Trophoblast cell (in vitro differentiated cells and primary cell): ENCODE measurements around the gene BMERB1.
"Not testable (repeated sequence)": the region's sequence is repeated elsewhere in the genome, so short reads cannot be mapped to it uniquely, and the experiment has no call there.

Experiments
- DNase-seq, 2 donors: peaks; one replicate each; pipeline ENCODE4 v3.0.0-alpha.2; 2016
- H2AFZ ChIP-seq: 2 replicates; pipeline ENCODE4 v1.6.1; 2013; ENCODE audit warnings: low read length, moderate library complexity, mild to moderate bottlenecking; ENCODE audit not compliant: insufficient read depth, poor library complexity
- H2AK5ac ChIP-seq: 2 replicates; pipeline ENCODE4 v1.6.1; 2013; ENCODE audit warnings: mild to moderate bottlenecking, low read length
- H2BK120ac ChIP-seq: 2 replicates; pipeline ENCODE4 v1.6.1; 2013; ENCODE audit warnings: low read length, mild to moderate bottlenecking, moderate library complexity; ENCODE audit not compliant: insufficient read depth, poor library complexity
- H2BK12ac ChIP-seq: 2 replicates; pipeline ENCODE4 v1.6.1; 2013; ENCODE audit warnings: mild to moderate bottlenecking, low read length, moderate library complexity
- H2BK5ac ChIP-seq: 2 replicates; pipeline ENCODE4 v1.6.1; 2013; ENCODE audit warnings: low read length, low read depth, moderate library complexity, mild to moderate bottlenecking; ENCODE audit not compliant: poor library complexity
- H3K14ac ChIP-seq: 2 replicates; pipeline ENCODE4 v1.6.1; 2013; ENCODE audit warnings: mild to moderate bottlenecking, low read length
- H3K18ac ChIP-seq: 2 replicates; pipeline ENCODE4 v1.6.1; 2013; ENCODE audit warnings: mild to moderate bottlenecking, low read length
- H3K23ac ChIP-seq: 2 replicates; pipeline ENCODE4 v1.6.1; 2013; ENCODE audit warnings: low read length
- H3K27ac ChIP-seq: 2 replicates; pipeline ENCODE4 v1.5.1; 2013; ENCODE audit warnings: low read depth, mild to moderate bottlenecking, inconsistent platforms, low read length, moderate library complexity
- H3K27me3 ChIP-seq: 2 replicates; pipeline ENCODE4 v1.6.1; 2013; ENCODE audit warnings: inconsistent platforms, mild to moderate bottlenecking, low read length, moderate library complexity; ENCODE audit not compliant: insufficient read depth
- H3K36me3 ChIP-seq, 2 experiments: 1 replicate in 1 of 2; 2 replicates in 1 of 2; pipeline ENCODE4 v1.6.1; 2013; ENCODE audit warnings: low read length in 2 of 2, mild to moderate bottlenecking in 2 of 2, moderate library complexity in 1 of 2; ENCODE audit not compliant: insufficient read depth in 2 of 2, control insufficient read depth in 1 of 2
- H3K4ac ChIP-seq: 2 replicates; pipeline ENCODE4 v1.6.1; 2013; ENCODE audit warnings: low read depth, mild to moderate bottlenecking, low read length, moderate library complexity
- H3K4me1 ChIP-seq, 2 experiments: 1 replicate in 1 of 2; 2 replicates in 1 of 2; pipeline ENCODE4 v1.6.1; 2013; ENCODE audit warnings: low read length in 2 of 2, mild to moderate bottlenecking in 2 of 2, moderate library complexity in 1 of 2; ENCODE audit not compliant: insufficient read depth in 2 of 2, control insufficient read depth in 1 of 2
- H3K4me2 ChIP-seq: 2 replicates; pipeline ENCODE4 v1.6.1; 2013; ENCODE audit warnings: inconsistent platforms, mild to moderate bottlenecking, low read length, moderate library complexity
- H3K4me3 ChIP-seq: 2 replicates; pipeline ENCODE4 v1.5.1; 2013; ENCODE audit warnings: mild to moderate bottlenecking, low read depth, low read length, inconsistent platforms
- H3K79me1 ChIP-seq: one replicate; pipeline ENCODE4 v1.6.1; 2013; ENCODE audit warnings: low read length
- H3K79me2 ChIP-seq: 2 replicates; pipeline ENCODE4 v1.6.1; 2013; ENCODE audit warnings: low read length, mild to moderate bottlenecking; ENCODE audit not compliant: control insufficient read depth, insufficient read depth, poor library complexity
- H3K9ac ChIP-seq: 2 replicates; pipeline ENCODE4 v1.6.1; 2013; ENCODE audit warnings: mild to moderate bottlenecking, low read length
- H3K9me3 ChIP-seq: 2 replicates; pipeline ENCODE4 v1.6.1; 2013; ENCODE audit warnings: low read depth, mild to moderate bottlenecking, control low read depth, inconsistent platforms, low read length; ENCODE audit not compliant: insufficient read depth
- H4K12ac ChIP-seq: 2 replicates; pipeline ENCODE4 v1.6.1; 2013; ENCODE audit warnings: low read depth, mild to moderate bottlenecking, low read length, moderate library complexity
- H4K8ac ChIP-seq: 2 replicates; pipeline ENCODE4 v1.6.1; 2013; ENCODE audit warnings: low read depth, mild to moderate bottlenecking, low read length, moderate library complexity
- H4K91ac ChIP-seq: one replicate; pipeline ENCODE4 v1.6.1; 2013; ENCODE audit warnings: low read depth, mild to moderate bottlenecking, low read length, moderate library complexity
- WGBS: extraction: QIAGEN DNeasy Blood & Tissue Kit; methylation state at CpG from one replicate; pipeline ENCODE4 v1.1.7; 2013; ENCODE audit warnings: missing lambda C conversion rate; ENCODE audit not compliant: insufficient read length, insufficient coverage; ENCODE audit errors: extremely low coverage; 5-methylcytosine and 5-hydroxymethylcytosine counted together

Gene BMERB1

DNA sequence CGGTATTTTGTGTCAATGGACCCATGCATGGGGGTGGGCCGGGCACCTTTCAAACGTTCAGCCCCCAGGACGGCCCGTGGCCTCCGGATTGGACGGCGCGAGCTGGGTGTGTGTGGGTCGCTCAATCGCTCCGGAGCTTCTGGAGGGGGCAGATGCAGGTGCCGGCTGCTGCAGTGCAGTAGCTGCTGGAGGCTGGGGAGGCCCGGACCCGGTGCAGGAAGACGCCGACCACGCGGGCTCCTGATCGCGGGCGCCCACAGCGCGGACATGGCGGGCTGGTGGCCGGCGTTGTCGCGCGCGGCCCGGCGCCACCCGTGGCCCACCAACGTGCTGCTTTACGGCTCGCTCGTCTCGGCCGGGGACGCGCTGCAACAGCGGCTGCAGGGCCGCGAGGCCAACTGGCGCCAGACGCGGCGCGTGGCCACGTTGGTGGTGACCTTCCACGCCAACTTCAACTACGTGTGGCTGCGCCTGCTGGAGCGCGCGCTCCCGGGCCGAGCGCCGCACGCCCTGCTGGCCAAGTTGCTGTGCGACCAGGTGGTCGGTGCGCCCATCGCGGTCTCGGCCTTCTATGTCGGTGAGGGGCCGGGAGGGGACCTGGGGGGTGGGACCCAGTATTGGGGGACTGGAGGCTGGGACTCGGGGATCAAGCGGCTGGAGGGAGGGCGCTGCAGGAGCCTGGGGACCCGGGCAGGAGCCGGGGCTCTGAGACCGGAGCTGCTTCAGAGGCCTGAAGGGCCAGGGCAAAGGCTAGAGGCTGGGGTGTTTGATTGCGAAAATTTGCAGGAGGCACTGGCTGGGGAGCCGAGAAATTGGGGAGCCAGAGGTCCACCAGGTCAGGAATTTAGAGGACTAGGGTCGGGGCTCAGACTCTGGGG lies 38.5 kb upstream of the BMERB1 start, which contains the start of gene MPV17L:
Gene MPV17L (plus strand): TSS at position 124 of the 878 bp plus-strand sequence. CDS start 144 bp downstream, at position 268.
- H3K18ac ChIP-seq, H2BK120ac ChIP-seq, DNase-seq, H3K27me3 ChIP-seq, H3K9me3 ChIP-seq, H3K9ac ChIP-seq, H2BK5ac ChIP-seq, H3K4me1 ChIP-seq, H3K27ac ChIP-seq, H3K23ac ChIP-seq, H3K4ac ChIP-seq, H4K91ac ChIP-seq, H3K36me3 ChIP-seq, H3K79me2 ChIP-seq, H2BK12ac ChIP-seq, H2AK5ac ChIP-seq, H4K12ac ChIP-seq, H4K8ac ChIP-seq, H3K79me1 ChIP-seq: not testable (repeated sequence)
- peak within 1 kb of the TSS; percentile 63 for H3K4me2 ChIP-seq
- peak within 1 kb of the TSS; percentile 67 for H3K4me3 ChIP-seq
- H3K14ac ChIP-seq = peak within 1 kb of the TSS; percentile 25
- peak within 1 kb of the TSS; percentile 30 for H2AFZ ChIP-seq
- no CpG with 5 or more reads among the region's 79 CpGs for WGBS

DNA sequence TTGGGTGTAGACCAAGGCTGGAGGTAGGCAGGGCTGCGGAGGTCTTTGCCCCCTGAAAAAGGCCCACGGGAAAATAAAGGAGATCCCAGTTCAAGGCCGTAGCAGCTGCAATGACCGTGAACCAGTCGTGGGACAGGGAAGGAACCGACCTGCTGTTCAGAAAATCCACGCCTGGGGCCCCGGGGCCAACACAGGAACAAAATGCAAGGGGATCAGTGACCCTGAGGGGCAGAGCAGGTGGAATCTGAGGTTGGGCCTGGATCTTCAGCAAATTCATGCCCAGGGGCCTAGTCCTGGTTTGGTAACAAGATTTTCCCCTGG lies 37.9 kb upstream of the BMERB1 start:
- not testable (repeated sequence) for H4K8ac ChIP-seq, H2BK120ac ChIP-seq, DNase-seq, H3K4me2 ChIP-seq, H3K27ac ChIP-seq, H3K9me3 ChIP-seq, H2AK5ac ChIP-seq, H3K36me3 ChIP-seq, H3K4ac ChIP-seq, H3K23ac ChIP-seq, H2BK12ac ChIP-seq, H3K27me3 ChIP-seq, H3K4me3 ChIP-seq, H3K9ac ChIP-seq, H4K91ac ChIP-seq, H3K79me2 ChIP-seq, H3K18ac ChIP-seq, H3K14ac ChIP-seq, H2AFZ ChIP-seq, H2BK5ac ChIP-seq, H3K79me1 ChIP-seq, H4K12ac ChIP-seq, H3K4me1 ChIP-seq
- no CpG with 5 or more reads among the region's 8 CpGs for WGBS

DNA sequence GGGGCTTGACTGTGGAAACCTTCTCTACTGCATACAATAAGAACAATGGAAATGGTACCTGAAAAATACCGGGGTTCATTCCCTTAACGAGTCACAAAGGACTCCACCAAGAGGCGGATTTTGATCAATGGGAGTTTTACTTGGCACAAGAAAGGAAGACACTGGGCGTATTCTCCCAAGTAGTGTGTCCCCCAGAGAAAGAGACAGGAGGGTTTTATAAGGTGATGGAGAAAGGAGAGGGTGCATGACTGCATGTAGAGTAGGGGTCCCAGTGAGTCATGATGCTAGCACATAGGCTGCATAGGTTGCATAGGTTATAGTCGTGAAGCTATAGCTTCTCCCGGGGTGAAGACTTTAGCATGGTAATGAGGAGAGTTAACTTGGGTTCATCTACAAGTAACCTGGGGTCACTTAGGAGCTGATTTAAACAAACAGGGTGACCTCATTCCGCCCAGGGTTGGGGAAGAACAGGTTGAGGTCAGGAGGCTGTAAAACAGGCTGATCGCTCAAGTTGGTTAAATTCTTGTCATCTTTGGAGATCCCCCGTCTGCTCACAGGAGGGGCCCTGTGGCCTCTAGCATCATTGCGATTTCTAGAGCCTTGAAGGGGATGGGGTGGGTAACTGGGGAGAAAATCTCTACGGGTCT lies 37.3 kb upstream of the BMERB1 start:
- Histone ChIP-seq H3K4ac (no peak overlapping the region), H3K27me3 (no peaks in the 10 kb centered on the region)
- no CpG with 5 or more reads among the region's 11 CpGs for WGBS

DNA sequence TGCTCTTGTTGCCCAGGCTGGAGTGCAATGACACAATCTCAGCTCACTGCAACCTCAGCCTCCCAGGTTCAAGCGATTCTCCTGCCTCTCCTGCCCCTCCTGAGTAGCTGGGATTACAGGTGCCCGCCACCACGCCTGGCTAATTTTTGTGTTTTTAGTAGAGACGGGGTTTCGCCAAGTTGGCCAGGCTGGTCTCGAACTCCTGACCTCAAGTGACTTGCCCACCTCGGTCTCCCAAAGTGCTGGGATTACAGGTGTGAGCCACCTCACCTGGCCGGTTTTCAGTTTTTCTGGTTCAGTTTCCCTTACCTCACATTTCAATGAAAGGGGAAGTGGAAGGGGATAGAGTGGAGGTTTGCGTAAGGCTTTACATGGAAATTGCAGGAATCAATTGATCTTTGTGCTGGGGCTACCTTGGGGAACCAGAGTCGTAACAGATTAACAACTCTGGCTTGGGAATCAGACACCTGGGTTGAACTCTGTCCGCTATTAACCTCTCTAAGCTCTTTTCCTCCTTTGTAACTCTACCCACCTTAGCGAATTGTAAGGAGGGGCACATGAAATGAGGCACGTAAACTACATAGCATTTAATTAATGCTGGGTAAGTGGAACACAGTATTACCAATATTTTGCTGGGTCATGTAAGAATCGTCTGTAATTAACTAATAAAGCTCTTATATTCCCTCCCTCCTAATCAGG lies 35.6 kb upstream of the BMERB1 start:
- H4K12ac ChIP-seq = no peak overlapping the region
- no peak overlapping the region for H4K91ac ChIP-seq
- no peak overlapping the region for H2BK12ac ChIP-seq
- no peak overlapping the region for H3K27ac ChIP-seq
- H3K18ac ChIP-seq = no peak overlapping the region
- H3K4me3 ChIP-seq = no peak overlapping the region
- H3K4me2 ChIP-seq = no peak overlapping the region
- H2BK5ac ChIP-seq = no peak overlapping the region
- no peaks in the 10 kb centered on the region for H3K79me1 ChIP-seq
- no peak overlapping the region for H3K14ac ChIP-seq
- no peak overlapping the region for H3K4ac ChIP-seq
- peaks cover 0 to 5% of the 10 kb centered on the region in 2 experiments for H3K4me1 ChIP-seq
- peaks cover 3% of the 10 kb centered on the region for H3K9me3 ChIP-seq
- no peak overlapping the region for H3K23ac ChIP-seq
- H2AFZ ChIP-seq = no peak overlapping the region
- no peak overlapping the region for H2AK5ac ChIP-seq
- H4K8ac ChIP-seq = no peak overlapping the region
- no peaks in the 10 kb centered on the region for H3K79me2 ChIP-seq
- no peaks in the 10 kb centered on the region for H3K27me3 ChIP-seq
- DNase-seq = no peak
- no peaks in the 10 kb centered on the region for H3K36me3 ChIP-seq
- H2BK120ac ChIP-seq = no peak overlapping the region
- H3K9ac ChIP-seq = no peak overlapping the region
- no CpG with 5 or more reads among the region's 14 CpGs for WGBS

More for the DNA sequence above, 37.3 kb upstream of the BMERB1 start:
- H4K12ac ChIP-seq = no peak overlapping the region
- no peak for DNase-seq
- H2BK12ac ChIP-seq = no peak overlapping the region
- H4K8ac ChIP-seq = no peak overlapping the region
- H2BK5ac ChIP-seq = no peak overlapping the region
- H3K36me3 ChIP-seq = no peaks in the 10 kb centered on the region
- no peak overlapping the region for H3K27ac ChIP-seq
- H3K9me3 ChIP-seq = peaks cover 3% of the 10 kb centered on the region
- H3K4me1 ChIP-seq = peaks cover 0 to 5% of the 10 kb centered on the region in 2 experiments
- H2AK5ac ChIP-seq = no peak overlapping the region
- no peaks in the 10 kb centered on the region for H3K79me2 ChIP-seq
- no peak overlapping the region for H3K4me3 ChIP-seq
- no peak overlapping the region for H3K9ac ChIP-seq
- H3K14ac ChIP-seq = no peak overlapping the region
- H3K79me1 ChIP-seq = no peaks in the 10 kb centered on the region
- H3K23ac ChIP-seq = no peak overlapping the region
- H3K18ac ChIP-seq = no peak overlapping the region
- no peak overlapping the region for H2AFZ ChIP-seq
- H4K91ac ChIP-seq = no peak overlapping the region
- no peak overlapping the region for H3K4me2 ChIP-seq
- H2BK120ac ChIP-seq = no peak overlapping the region
